Mesothelial cell of epicardium (in vitro differentiated cells): ENCODE measurements around the gene MRC2. TPM values are rescaled to one million over a fixed set of nuclear protein-coding genes. Genes with fewer than 3 reads are reported as not detected.

Source experiments
- DNase-seq, 2 experiments: peaks; one replicate each; pipeline ENCODE4 v3.0.0; 2021; ENCODE audit warnings: low spot score in 2 of 2; ENCODE audit not compliant: unreplicated experiment in 2 of 2
- H3K27ac Mint-ChIP-seq: 2 replicates; pipeline ENCODE4 v1.8.0; 2021; ENCODE audit warnings: mixed read lengths
- H3K27me3 Mint-ChIP-seq: 2 replicates; pipeline ENCODE4 v1.8.0; 2021; ENCODE audit warnings: low read depth, mixed read lengths
- H3K36me3 Mint-ChIP-seq: 2 replicates; pipeline ENCODE4 v1.8.0; 2021; ENCODE audit warnings: mixed read lengths
- H3K4me1 Mint-ChIP-seq: 2 replicates; pipeline ENCODE4 v1.8.0; 2021; ENCODE audit warnings: mixed read lengths
- H3K4me3 Mint-ChIP-seq: 2 replicates; pipeline ENCODE4 v1.8.0; 2021; ENCODE audit warnings: mild to moderate bottlenecking, moderate library complexity, mixed read lengths
- H3K9me3 Mint-ChIP-seq: 2 replicates; pipeline ENCODE4 v1.8.0; 2021; ENCODE audit warnings: mixed read lengths
- total RNA-seq: library from RNA; stranded (reverse); gene quantifications from 3 replicates; pipeline ENCODE4 v1.2.1, GENCODE V29; 2021
- TF ChIP-seq, protein P1 (sequence below): fragments of 200-600 bp; sonication (generic); IDR thresholded peaks from one replicate; pipeline ENCODE4 v1.5.0; 2021; ENCODE audit warnings: antibody characterized with exemption; ENCODE audit not compliant: unreplicated experiment

MRC2 gene
- total RNA-seq, 1 donor from 2014 or later = 120 TPM

DNA sequence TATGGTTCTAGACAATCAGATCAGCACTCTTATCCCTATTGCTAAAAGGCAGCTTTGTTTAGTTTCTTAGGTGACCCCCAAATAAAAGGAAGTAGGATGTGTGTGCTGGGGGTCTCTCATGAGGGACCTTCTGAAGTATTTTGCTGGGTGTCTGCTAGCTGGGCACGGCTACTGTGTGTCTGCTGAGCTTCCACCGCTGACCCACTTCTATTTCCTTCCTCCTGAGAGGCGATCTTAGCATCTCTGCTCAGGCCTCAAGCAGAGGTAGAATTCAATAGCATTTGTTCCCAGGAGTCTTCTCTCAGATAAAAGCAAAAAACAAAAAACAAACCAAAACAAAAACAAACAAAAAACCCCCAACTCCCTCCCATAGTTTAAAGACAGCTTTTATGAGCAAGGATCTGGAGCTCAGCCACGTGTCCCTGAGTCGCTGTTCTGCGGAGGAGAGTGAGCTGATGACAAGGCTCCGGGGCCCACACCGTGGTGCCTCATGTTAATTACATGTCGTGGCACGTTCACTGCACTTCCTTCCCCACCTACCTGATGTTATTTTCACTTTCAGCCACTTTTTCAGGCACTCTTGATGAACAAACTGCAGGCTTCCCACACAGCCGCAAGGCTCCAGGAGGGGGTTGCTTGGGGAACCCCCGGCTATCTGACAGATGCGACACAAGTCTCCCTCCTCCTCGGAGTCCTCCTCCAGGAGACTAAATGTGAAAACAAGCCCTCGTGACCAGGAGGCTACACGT is 97.1 kb downstream of the MRC2 start:
- H3K36me3 Mint-ChIP-seq = peaks cover 6% of the 10 kb centered on the region
- TF ChIP-seq, protein P1, sequence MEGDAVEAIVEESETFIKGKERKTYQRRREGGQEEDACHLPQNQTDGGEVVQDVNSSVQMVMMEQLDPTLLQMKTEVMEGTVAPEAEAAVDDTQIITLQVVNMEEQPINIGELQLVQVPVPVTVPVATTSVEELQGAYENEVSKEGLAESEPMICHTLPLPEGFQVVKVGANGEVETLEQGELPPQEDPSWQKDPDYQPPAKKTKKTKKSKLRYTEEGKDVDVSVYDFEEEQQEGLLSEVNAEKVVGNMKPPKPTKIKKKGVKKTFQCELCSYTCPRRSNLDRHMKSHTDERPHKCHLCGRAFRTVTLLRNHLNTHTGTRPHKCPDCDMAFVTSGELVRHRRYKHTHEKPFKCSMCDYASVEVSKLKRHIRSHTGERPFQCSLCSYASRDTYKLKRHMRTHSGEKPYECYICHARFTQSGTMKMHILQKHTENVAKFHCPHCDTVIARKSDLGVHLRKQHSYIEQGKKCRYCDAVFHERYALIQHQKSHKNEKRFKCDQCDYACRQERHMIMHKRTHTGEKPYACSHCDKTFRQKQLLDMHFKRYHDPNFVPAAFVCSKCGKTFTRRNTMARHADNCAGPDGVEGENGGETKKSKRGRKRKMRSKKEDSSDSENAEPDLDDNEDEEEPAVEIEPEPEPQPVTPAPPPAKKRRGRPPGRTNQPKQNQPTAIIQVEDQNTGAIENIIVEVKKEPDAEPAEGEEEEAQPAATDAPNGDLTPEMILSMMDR = no peak
- no peak overlapping the region for H3K4me3 Mint-ChIP-seq
- H3K4me1 Mint-ChIP-seq = peaks cover 42% of the 10 kb centered on the region
- no peaks in the 10 kb centered on the region for H3K27me3 Mint-ChIP-seq
- no peak for DNase-seq
- H3K9me3 Mint-ChIP-seq = peaks cover 7% of the 10 kb centered on the region
- H3K27ac Mint-ChIP-seq = peak overlapping the region; percentile 91

DNA sequence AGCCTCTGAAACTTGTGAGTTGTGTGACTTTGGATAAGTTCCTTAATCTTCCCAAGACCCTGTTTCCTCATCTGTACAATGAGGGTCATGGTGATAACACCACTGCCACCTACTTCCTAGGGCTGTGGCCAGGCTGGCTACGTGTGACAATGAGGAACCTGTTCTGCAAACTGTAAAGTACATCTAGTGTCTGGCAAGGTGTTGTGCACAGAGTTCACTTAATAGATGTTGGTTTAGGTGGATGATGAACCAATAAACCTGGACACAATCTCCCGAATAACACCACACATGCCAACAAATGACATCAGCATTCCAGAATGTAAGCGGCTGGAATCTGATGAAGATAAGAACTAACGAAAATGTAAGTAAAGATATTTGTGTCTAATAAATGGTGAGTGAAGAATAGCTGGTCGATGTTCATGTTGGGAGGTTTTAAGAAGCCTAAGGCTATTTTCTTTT is 98.3 kb downstream of the MRC2 start:
- DNase-seq = no peak
- H3K27me3 Mint-ChIP-seq = no peaks in the 10 kb centered on the region
- TF ChIP-seq, protein P1 = no peak
- H3K9me3 Mint-ChIP-seq = no peaks in the 10 kb centered on the region
- H3K4me3 Mint-ChIP-seq = no peak overlapping the region
- H3K4me1 Mint-ChIP-seq = peaks cover 42% of the 10 kb centered on the region
- H3K36me3 Mint-ChIP-seq = no peaks in the 10 kb centered on the region
- peak overlapping the region; percentile 86 for H3K27ac Mint-ChIP-seq

DNA sequence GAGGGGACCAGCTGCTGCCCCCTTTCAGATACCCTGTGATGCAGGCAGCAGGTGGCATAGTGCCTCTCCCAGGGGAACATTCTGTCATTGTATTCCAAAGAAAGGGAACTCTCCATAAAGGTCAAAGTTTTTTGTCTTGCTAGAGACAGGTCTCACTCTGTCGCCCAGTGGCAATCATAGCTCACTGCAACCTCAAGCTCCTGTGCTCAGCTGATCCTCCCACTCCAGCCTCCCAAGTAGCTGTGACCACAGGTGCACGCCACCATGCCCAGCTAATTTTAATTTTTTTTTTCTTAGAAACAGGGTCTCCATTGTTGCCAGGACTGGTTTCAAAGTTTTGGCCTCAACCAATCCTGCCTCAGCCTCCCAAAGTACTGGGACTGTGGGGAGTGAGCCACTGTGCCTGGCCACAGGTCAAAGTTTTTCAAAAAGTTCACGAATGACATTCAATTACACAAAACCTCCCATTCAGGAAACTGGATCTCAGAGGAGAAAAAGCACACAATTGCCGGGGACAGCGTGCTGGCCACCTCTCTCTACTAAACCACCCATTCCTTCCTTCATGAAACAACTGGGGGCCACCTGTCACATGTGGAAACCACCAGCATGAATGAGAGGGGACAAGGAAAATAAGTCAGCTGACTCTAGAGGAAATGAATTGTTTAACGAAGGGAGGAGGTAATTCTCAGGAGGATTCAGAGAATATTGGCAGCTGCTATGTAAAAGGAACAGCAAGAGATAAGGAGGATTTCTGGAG is 100.6 kb downstream of the MRC2 start:
- peaks cover 42% of the 10 kb centered on the region for H3K4me1 Mint-ChIP-seq
- DNase-seq = no peak
- H3K9me3 Mint-ChIP-seq = no peaks in the 10 kb centered on the region
- no peak overlapping the region for H3K4me3 Mint-ChIP-seq
- H3K27me3 Mint-ChIP-seq = no peaks in the 10 kb centered on the region
- TF ChIP-seq, protein P1 = no peak
- no peak overlapping the region for H3K27ac Mint-ChIP-seq
- no peaks in the 10 kb centered on the region for H3K36me3 Mint-ChIP-seq

DNA sequence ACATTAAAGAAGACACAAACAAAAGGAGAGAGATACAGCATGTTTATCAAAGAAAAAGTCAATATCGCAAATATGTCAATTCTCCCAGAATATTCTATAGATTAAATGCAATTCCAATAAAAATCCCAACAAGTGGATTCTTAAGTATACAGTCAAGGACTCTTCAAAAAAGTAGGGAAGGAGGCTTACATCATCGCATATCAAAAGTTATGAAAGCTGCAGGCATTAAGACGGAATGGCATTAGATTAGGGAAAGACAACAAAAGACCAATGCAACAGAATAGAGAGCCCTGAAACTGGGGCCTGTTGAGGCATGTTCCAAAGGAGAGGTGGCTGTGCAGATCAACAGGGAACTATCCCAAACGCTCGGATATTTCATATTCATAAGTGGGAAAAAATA is 104.7 kb downstream of the MRC2 start:
- Mint-ChIP-seq H3K27me3 (peaks cover 5% of the 10 kb centered on the region), H3K9me3 (no peaks in the 10 kb centered on the region), H3K4me1 (peaks cover 17% of the 10 kb centered on the region), H3K36me3 (no peaks in the 10 kb centered on the region), H3K27ac (no peak overlapping the region), H3K4me3 (no peak overlapping the region)
- DNase-seq = no peak
- TF ChIP-seq, protein P1 = no peak

DNA sequence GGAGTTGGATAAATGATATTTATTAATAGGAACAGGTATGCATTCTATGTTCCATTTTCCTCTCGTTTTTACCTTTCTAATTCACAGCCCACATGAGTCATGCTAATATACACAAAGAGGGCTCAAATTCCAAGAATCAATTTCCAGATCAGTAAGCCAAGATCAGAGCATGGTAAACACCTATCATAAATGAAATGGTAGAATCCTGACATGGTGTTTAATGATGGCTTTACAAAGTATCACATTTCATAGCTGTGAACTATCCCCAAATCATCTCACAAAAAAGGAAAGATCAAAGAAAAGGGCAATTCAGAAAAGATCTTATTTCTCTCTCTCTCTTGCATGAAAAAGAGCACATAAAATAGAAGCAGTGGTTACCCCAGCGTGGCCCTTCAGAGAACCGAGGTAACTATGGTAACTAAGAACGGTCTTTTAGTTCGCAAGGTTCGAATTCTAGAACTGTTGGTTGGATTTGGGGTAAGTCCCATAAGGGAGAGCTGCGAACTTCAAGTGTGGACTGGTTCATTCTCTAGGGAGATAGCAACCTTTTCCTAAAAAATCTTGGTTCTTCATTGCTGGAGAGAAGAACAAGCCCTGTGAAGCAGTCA is 107.7 kb downstream of the MRC2 start:
- peaks cover 7% of the 10 kb centered on the region for H3K27me3 Mint-ChIP-seq
- peaks cover 15% of the 10 kb centered on the region for H3K4me1 Mint-ChIP-seq
- H3K4me3 Mint-ChIP-seq = no peak overlapping the region
- no peak for DNase-seq
- no peak overlapping the region for H3K27ac Mint-ChIP-seq
- TF ChIP-seq, protein P1 = no peak
- H3K36me3 Mint-ChIP-seq = no peaks in the 10 kb centered on the region
- H3K9me3 Mint-ChIP-seq = no peaks in the 10 kb centered on the region
